Liver (tissue), 9 donors: ENCODE results near the gene ATG9A. TPM values are rescaled to one million over a fixed set of nuclear protein-coding genes. Genes with fewer than 3 reads are reported as not detected.
A peak's percentile ranks its signal among the peaks of the same experiment; 100 is the strongest.

Source experiments
- DNase-seq: peaks from one replicate; pipeline ENCODE4 v3.0.0-alpha.2; 2017; ENCODE audit warnings: low spot score
- H3K27ac ChIP-seq, 2 donors: one replicate each; pipeline ENCODE4 v1.7.0; 2013; ENCODE audit warnings: inconsistent platforms in 2 of 2, low read length in 2 of 2, control low read depth in 1 of 2, low read depth in 1 of 2, mild to moderate bottlenecking in 1 of 2
- H3K27me3 ChIP-seq, 4 donors: one replicate each; pipeline versions ENCODE4 v1.6.1 to v1.7.0; 2013; ENCODE audit warnings: low read length in 3 of 4, inconsistent platforms in 1 of 4, mild to moderate bottlenecking in 1 of 4, moderate library complexity in 1 of 4; ENCODE audit not compliant: control insufficient read depth in 4 of 4, insufficient read depth in 4 of 4
- H3K36me3 ChIP-seq, 4 donors: one replicate each; pipeline versions ENCODE4 v1.6.1 to v1.7.0; 2013; ENCODE audit warnings: low read length in 3 of 4, mild to moderate bottlenecking in 3 of 4, low read depth in 1 of 4, moderate library complexity in 1 of 4; ENCODE audit not compliant: control insufficient read depth in 4 of 4, insufficient read depth in 3 of 4
- H3K4me1 ChIP-seq, 4 donors: one replicate each; pipeline versions ENCODE4 v1.6.1 to v1.7.0; 2013; ENCODE audit warnings: low read length in 3 of 4, mild to moderate bottlenecking in 3 of 4, moderate library complexity in 1 of 4; ENCODE audit not compliant: control insufficient read depth in 4 of 4, insufficient read depth in 4 of 4
- H3K4me3 ChIP-seq, 3 donors: one replicate each; pipeline versions ENCODE4 v1.6.1 to v1.7.0; 2013; ENCODE audit warnings: low read length in 3 of 3, control low read depth in 1 of 3, low read depth in 1 of 3, mild to moderate bottlenecking in 1 of 3
- H3K9ac ChIP-seq, 2 donors: one replicate each; pipeline ENCODE4 v1.7.0; 2013; ENCODE audit warnings: low read length in 2 of 2, mild to moderate bottlenecking in 2 of 2, moderate library complexity in 2 of 2, control low read depth in 1 of 2, low read depth in 1 of 2
- H3K9me3 ChIP-seq, 4 donors: one replicate each; pipeline versions ENCODE4 v1.6.1 to v1.7.0; 2013; ENCODE audit warnings: low read length in 3 of 4; ENCODE audit not compliant: control insufficient read depth in 4 of 4
- EGR1 ChIP-seq, 2 donors: IDR thresholded peaks; 2 replicates each; pipeline ENCODE4 v1.6.1; 2016 to 2018; ENCODE audit warnings: antibody characterized with exemption in 2 of 2, low read depth in 2 of 2
- FOXA1 ChIP-seq: IDR thresholded peaks from 2 replicates; pipeline ENCODE4 v1.6.1; 2016; ENCODE audit warnings: antibody characterized with exemption
- FOXA2 ChIP-seq: IDR thresholded peaks from 2 replicates; pipeline ENCODE4 v1.6.1; 2016; ENCODE audit warnings: antibody characterized with exemption
- GABPA ChIP-seq, 2 donors: IDR thresholded peaks in 1 of 2; conservative IDR thresholded peaks in 1 of 2; 2 replicates each; pipeline ENCODE4 v1.6.1; 2016; ENCODE audit warnings: antibody characterized with exemption in 2 of 2, mild to moderate bottlenecking in 1 of 2, moderate library complexity in 1 of 2
- HNF4A ChIP-seq, 2 donors: conservative IDR thresholded peaks; 2 replicates each; pipeline ENCODE4 v1.6.1; 2016; ENCODE audit warnings: antibody characterized with exemption in 2 of 2, mild to moderate bottlenecking in 2 of 2
- HNF4G ChIP-seq: IDR thresholded peaks from 2 replicates; pipeline ENCODE4 v1.6.1; 2016; ENCODE audit warnings: antibody characterized with exemption
- JUND ChIP-seq, 2 donors: IDR thresholded peaks; 2 replicates each; pipeline ENCODE4 v1.6.1; 2016; ENCODE audit warnings: antibody characterized with exemption in 2 of 2
- NR2F2 ChIP-seq: IDR thresholded peaks from 2 replicates; pipeline ENCODE4 v1.6.1; 2016; ENCODE audit warnings: antibody characterized with exemption
- RAD21 ChIP-seq, 2 donors: IDR thresholded peaks; 2 replicates each; pipeline ENCODE4 v1.6.1; 2016; ENCODE audit warnings: antibody characterized with exemption in 2 of 2, mild to moderate bottlenecking in 2 of 2
- RXRA ChIP-seq, 2 donors: IDR thresholded peaks; 2 replicates each; pipeline ENCODE4 v1.6.1; 2017 to 2018; ENCODE audit warnings: antibody characterized with exemption in 2 of 2, mild to moderate bottlenecking in 1 of 2
- SP1 ChIP-seq: IDR thresholded peaks from 2 replicates; pipeline ENCODE4 v1.6.1; 2018; ENCODE audit warnings: antibody characterized with exemption, mild to moderate bottlenecking
- TAF1 ChIP-seq: conservative IDR thresholded peaks from 2 replicates; pipeline ENCODE4 v1.6.1; 2016; ENCODE audit warnings: antibody characterized with exemption, mild to moderate bottlenecking
- YY1 ChIP-seq: IDR thresholded peaks from 2 replicates; pipeline ENCODE4 v1.6.1; 2016; ENCODE audit warnings: antibody characterized with exemption, mild to moderate bottlenecking
- WGBS: extraction: QIAGEN DNeasy Blood & Tissue Kit; methylation state at CpG from one replicate; pipeline ENCODE4 v1.1.7; 2013; 5-methylcytosine and 5-hydroxymethylcytosine counted together
- polyA plus RNA-seq, 2 donors: library from polyadenylated mRNA; stranded (reverse) in 1 of 2; unstranded in 1 of 2; fragments of 200-250 nt in 1 of 2; fragments of >200 nt in 1 of 2; fragmentation: Nextera tagmentation in 1 of 2; extraction: Ambion mirVana in 1 of 2; gene quantifications; one replicate each; pipeline versions ENCODE4 v1.2.1 to v1.2.3, GENCODE V29; 2013 to 2015
- total RNA-seq, 2 donors: library from RNA; depleted of rRNA; stranded (reverse); fragments of >200 nt; gene quantifications; one replicate each; pipeline ENCODE4 v1.2.3, GENCODE V29; 2014
- TF ChIP-seq, protein P1 (sequence below): IDR thresholded peaks from 2 replicates; pipeline ENCODE4 v1.6.1; 2016; ENCODE audit warnings: antibody characterized with exemption, mild to moderate bottlenecking
- TF ChIP-seq, protein P2 (sequence below): IDR thresholded peaks from 2 replicates; pipeline ENCODE4 v1.6.1; 2016; ENCODE audit warnings: antibody characterized with exemption
- TF ChIP-seq, protein P3 (sequence below): fragments of 150-350 bp; IDR thresholded peaks from 2 replicates; pipeline ENCODE4 v1.5.1; 2017; ENCODE audit warnings: improper control_type of control experiment, low read depth, low read length; ENCODE audit not compliant: missing input control
- TF ChIP-seq, protein P4 (sequence below): IDR thresholded peaks from 2 replicates; pipeline ENCODE4 v1.6.1; 2016; ENCODE audit warnings: antibody characterized with exemption
- TF ChIP-seq, protein P5 (sequence below): IDR thresholded peaks from 2 replicates; pipeline ENCODE4 v1.6.1; 2016; ENCODE audit warnings: antibody characterized with exemption
- donor health status: healthy.
- donor health status: healthy.
- donor health status: healthy.
- donor health status: healthy.
- donor health status: healthy.

ATG9A gene
- total and polyA plus RNA-seq, 4 donors, result 24.3 to 68.1 (median 37.9) TPM

DNA sequence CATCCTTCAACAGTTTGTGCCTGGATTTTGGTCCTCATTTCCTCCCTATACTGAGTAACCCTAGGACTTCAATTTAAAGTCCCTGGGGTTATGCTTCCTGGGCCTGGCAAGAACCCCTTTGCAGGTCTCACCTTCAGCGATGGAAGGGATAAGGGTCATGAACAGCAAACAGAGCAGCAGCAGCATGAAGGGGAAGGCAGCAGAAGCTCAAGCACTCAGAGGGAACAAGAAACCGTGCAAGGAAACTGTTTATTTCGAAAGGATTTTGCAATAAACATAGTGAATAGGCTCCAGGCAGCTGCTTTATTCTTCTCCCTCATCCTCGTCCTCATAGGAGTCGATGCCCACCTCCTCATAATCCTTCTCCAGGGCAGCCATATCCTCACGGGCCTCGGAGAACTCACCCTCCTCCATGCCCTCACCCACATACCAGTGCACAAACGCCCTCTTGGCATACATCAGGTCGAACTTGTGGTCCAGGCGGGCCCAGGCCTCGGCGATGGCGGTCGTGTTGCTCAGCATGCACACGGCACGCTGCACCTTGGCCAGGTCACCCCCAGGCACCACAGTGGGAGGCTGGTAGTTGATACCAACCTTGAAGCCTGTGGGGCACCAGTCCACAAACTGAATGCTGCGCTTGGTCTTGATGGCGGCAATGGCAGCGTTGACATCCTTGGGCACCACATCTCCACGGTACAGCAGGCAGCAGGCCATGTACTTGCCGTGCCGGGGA is 20.8 kb upstream of the ATG9A start:
- Histone ChIP-seq H3K36me3 (peaks cover 0 to 3% (median 0%) of the 10 kb centered on the region in 4 donors), H3K4me3 (no peak overlapping the region), H3K27me3 (no peaks in the 10 kb centered on the region), H3K9me3 (no peaks in the 10 kb centered on the region), H3K27ac (peak overlapping the region; percentile 73 to 96), H3K9ac (peak overlapping the region in 1 of 2 donors; percentile 51), H3K4me1 (peaks cover 21 to 72% (median 58%) of the 10 kb centered on the region in 4 donors)
- 78% methylated on average over 22 of the region's 22 CpGs for WGBS
- DNase-seq, result no peak
- TF ChIP-seq NR2F2, result no peak
- TF ChIP-seq JUND (IDR thresholded peaks at IDR 0.05), result peak in 1 of 2 donors; percentile 3

DNA sequence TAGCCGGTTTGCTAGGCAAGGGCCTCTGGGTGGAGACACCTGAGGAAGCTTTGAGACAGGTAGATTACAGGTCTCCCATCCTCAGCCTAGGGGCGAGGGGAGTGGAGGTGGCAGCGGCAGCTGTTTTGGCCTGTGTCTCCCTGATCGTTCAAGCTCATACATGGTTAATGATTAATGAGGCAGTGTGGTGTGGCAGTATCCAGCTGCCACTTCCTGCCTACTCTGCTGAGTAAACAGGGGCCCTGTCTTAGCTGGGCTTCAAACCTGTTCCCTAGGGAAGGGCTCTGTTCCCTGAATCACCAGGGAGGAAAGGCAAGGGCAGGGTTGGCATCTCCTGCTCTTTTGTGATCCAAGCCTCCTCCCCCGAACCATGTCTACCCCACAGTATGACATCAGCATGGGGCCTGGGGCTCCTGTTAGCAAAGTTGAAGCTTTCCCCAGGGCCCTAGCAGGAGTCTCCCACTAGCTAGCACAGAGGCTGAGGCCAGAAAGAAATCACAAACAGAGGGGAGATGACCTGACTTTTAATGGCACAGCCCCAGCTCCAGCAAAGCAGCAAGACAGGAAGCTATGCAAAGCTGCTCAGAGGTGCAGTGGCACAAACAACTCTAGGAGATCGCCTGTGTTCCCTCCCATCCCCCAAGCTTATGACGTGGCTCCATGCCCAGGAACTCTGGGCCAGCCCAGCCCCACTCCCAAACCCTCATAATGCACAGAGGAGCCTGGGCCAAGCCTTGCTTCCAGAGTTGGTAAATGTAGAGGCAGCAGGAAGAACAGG is 20.0 kb upstream of the ATG9A start:
- H3K27ac ChIP-seq, result peak overlapping the region; percentile 73 to 96
- peaks cover 20 to 77% (median 61%) of the 10 kb centered on the region in 4 donors for H3K4me1 ChIP-seq
- no peak overlapping the region for H3K4me3 ChIP-seq
- peaks cover 0 to 3% (median 0%) of the 10 kb centered on the region in 4 donors for H3K36me3 ChIP-seq
- TF ChIP-seq FOXA2, result peak; percentile 99
- TF ChIP-seq, protein P1, sequence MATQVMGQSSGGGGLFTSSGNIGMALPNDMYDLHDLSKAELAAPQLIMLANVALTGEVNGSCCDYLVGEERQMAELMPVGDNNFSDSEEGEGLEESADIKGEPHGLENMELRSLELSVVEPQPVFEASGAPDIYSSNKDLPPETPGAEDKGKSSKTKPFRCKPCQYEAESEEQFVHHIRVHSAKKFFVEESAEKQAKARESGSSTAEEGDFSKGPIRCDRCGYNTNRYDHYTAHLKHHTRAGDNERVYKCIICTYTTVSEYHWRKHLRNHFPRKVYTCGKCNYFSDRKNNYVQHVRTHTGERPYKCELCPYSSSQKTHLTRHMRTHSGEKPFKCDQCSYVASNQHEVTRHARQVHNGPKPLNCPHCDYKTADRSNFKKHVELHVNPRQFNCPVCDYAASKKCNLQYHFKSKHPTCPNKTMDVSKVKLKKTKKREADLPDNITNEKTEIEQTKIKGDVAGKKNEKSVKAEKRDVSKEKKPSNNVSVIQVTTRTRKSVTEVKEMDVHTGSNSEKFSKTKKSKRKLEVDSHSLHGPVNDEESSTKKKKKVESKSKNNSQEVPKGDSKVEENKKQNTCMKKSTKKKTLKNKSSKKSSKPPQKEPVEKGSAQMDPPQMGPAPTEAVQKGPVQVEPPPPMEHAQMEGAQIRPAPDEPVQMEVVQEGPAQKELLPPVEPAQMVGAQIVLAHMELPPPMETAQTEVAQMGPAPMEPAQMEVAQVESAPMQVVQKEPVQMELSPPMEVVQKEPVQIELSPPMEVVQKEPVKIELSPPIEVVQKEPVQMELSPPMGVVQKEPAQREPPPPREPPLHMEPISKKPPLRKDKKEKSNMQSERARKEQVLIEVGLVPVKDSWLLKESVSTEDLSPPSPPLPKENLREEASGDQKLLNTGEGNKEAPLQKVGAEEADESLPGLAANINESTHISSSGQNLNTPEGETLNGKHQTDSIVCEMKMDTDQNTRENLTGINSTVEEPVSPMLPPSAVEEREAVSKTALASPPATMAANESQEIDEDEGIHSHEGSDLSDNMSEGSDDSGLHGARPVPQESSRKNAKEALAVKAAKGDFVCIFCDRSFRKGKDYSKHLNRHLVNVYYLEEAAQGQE, result peak; percentile 73
- TF ChIP-seq HNF4G, result no peak
- TF ChIP-seq FOXA1, result peak; percentile 97
- no peak for TF ChIP-seq EGR1 (IDR thresholded peaks at IDR 0.05; ENCODE audit: low read depth in 2 of 2)
- no peak for TF ChIP-seq NR2F2
- TF ChIP-seq, protein P2, sequence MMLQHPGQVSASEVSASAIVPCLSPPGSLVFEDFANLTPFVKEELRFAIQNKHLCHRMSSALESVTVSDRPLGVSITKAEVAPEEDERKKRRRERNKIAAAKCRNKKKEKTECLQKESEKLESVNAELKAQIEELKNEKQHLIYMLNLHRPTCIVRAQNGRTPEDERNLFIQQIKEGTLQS, result no peak
- TF ChIP-seq RXRA (IDR thresholded peaks at IDR 0.05), result peak; percentile 3 to 21
- peak in 1 of 2 donors; percentile 43 for TF ChIP-seq HNF4A (conservative IDR thresholded peaks at IDR 0.05)
- TF ChIP-seq RAD21 (IDR thresholded peaks at IDR 0.05), result peak; percentile 17 to 47
- TF ChIP-seq, protein P3, sequence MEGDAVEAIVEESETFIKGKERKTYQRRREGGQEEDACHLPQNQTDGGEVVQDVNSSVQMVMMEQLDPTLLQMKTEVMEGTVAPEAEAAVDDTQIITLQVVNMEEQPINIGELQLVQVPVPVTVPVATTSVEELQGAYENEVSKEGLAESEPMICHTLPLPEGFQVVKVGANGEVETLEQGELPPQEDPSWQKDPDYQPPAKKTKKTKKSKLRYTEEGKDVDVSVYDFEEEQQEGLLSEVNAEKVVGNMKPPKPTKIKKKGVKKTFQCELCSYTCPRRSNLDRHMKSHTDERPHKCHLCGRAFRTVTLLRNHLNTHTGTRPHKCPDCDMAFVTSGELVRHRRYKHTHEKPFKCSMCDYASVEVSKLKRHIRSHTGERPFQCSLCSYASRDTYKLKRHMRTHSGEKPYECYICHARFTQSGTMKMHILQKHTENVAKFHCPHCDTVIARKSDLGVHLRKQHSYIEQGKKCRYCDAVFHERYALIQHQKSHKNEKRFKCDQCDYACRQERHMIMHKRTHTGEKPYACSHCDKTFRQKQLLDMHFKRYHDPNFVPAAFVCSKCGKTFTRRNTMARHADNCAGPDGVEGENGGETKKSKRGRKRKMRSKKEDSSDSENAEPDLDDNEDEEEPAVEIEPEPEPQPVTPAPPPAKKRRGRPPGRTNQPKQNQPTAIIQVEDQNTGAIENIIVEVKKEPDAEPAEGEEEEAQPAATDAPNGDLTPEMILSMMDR, result no peak
- TF ChIP-seq YY1, result peak; percentile 44
- TF ChIP-seq, protein P4, sequence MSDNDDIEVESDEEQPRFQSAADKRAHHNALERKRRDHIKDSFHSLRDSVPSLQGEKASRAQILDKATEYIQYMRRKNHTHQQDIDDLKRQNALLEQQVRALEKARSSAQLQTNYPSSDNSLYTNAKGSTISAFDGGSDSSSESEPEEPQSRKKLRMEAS, result peak; percentile 32
- TF ChIP-seq, protein P5, sequence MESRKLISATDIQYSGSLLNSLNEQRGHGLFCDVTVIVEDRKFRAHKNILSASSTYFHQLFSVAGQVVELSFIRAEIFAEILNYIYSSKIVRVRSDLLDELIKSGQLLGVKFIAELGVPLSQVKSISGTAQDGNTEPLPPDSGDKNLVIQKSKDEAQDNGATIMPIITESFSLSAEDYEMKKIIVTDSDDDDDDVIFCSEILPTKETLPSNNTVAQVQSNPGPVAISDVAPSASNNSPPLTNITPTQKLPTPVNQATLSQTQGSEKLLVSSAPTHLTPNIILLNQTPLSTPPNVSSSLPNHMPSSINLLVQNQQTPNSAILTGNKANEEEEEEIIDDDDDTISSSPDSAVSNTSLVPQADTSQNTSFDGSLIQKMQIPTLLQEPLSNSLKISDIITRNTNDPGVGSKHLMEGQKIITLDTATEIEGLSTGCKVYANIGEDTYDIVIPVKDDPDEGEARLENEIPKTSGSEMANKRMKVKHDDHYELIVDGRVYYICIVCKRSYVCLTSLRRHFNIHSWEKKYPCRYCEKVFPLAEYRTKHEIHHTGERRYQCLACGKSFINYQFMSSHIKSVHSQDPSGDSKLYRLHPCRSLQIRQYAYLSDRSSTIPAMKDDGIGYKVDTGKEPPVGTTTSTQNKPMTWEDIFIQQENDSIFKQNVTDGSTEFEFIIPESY, result no peak
- peak; percentile 93 for TF ChIP-seq SP1
- peak in 1 of 2 donors; percentile 37 for TF ChIP-seq JUND (IDR thresholded peaks at IDR 0.05)
- TF ChIP-seq GABPA (IDR thresholded peaks at IDR 0.05 in 1 of 2, conservative IDR thresholded peaks at IDR 0.05 in 1 of 2), result peak; percentile 38 to 74
- TF ChIP-seq TAF1, result peak; percentile 79
- DNase-seq, result peak; percentile 74
- no peaks in the 10 kb centered on the region for H3K9me3 ChIP-seq
- WGBS, result 4% methylated on average over 7 of the region's 7 CpGs
- peak overlapping the region; percentile 13 to 51 for H3K9ac ChIP-seq
- H3K27me3 ChIP-seq, result no peaks in the 10 kb centered on the region
